LNCAP (cell line): ENCODE results near the gene WDR35.

Source experiments
- CTCF ChIP-seq: fragments of 450-650 bp; IDR thresholded peaks from 2 replicates; pipeline ENCODE4 v1.5.1; 2017; ENCODE audit warnings: mild to moderate bottlenecking

Gene WDR35

GRCh38 chr2:20027705-20028434 is 38.0 kb upstream of the WDR35 start:
- no peak for TF ChIP-seq CTCF

GRCh38 chr2:20027260-20027677 is 37.4 kb upstream of the WDR35 start:
- no peak for TF ChIP-seq CTCF

- no peak for TF ChIP-seq CTCF
Measured at GRCh38 chr2:20025065-20025786, 35.3 kb upstream of the WDR35 start.

GRCh38 chr2:20023688-20024087 is 33.8 kb upstream of the WDR35 start:
- TF ChIP-seq CTCF = no peak

GRCh38 chr2:20021405-20022009 is 31.6 kb upstream of the WDR35 start:
- no peak for TF ChIP-seq CTCF

- TF ChIP-seq CTCF = no peak
Measured at GRCh38 chr2:20019747-20020146, 29.8 kb upstream of the WDR35 start.

GRCh38 chr2:20018601-20019152 is 28.8 kb upstream of the WDR35 start:
- no peak for TF ChIP-seq CTCF
